ENCODE results near the gene NIPAL1.

DNA sequence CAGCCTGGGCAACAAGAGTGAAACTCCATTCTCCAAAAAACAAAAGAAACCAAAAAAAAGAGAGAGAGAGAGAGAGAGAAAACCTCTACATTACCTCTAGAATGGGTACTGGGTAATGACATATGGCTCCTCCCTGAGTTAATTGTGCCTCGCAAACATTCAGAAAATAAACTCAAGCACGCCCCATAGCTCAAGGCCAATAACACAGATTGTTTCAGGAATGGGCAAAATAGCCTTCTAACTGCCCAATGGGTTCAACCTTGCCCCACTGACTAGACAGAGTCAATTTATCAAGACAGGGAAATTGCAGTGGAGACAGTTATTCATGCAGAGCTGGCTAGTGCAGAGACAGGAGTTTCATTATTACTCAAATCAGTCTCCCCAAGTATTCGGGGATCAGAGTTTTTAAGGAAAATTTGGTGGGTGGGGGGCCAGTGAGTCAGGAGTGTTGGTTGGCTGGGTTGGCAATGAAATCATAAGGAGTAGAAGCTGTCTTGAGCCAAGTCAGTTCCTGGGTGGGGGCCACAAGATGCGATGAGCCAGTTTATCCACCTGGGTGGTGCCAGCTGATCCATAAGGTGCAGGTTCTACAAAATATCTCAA lies 25.1 kb downstream of the NIPAL1 start:
- TF ChIP-seq TCF4 (CRISPR knock-in tag; IDR thresholded peaks at IDR 0.05; ENCODE audit: borderline replicate concordance), result no peak
- no peak for TF ChIP-seq PATZ1 (CRISPR knock-in tag; IDR thresholded peaks at IDR 0.05; ENCODE audit: borderline replicate concordance)
- TF ChIP-seq ZC3H10 (CRISPR knock-in tag; IDR thresholded peaks at IDR 0.05), result no peak
- TF ChIP-seq SNAI2 (CRISPR knock-in tag; IDR thresholded peaks at IDR 0.05), result no peak
